ENCODE results near the gene MINPP1. TPM values are rescaled to one million over a fixed set of nuclear protein-coding genes. Genes with fewer than 3 reads are reported as not detected.

Gene MINPP1
- total RNA-seq, 1 donor from 2014 or later, result 64.2 TPM

DNA sequence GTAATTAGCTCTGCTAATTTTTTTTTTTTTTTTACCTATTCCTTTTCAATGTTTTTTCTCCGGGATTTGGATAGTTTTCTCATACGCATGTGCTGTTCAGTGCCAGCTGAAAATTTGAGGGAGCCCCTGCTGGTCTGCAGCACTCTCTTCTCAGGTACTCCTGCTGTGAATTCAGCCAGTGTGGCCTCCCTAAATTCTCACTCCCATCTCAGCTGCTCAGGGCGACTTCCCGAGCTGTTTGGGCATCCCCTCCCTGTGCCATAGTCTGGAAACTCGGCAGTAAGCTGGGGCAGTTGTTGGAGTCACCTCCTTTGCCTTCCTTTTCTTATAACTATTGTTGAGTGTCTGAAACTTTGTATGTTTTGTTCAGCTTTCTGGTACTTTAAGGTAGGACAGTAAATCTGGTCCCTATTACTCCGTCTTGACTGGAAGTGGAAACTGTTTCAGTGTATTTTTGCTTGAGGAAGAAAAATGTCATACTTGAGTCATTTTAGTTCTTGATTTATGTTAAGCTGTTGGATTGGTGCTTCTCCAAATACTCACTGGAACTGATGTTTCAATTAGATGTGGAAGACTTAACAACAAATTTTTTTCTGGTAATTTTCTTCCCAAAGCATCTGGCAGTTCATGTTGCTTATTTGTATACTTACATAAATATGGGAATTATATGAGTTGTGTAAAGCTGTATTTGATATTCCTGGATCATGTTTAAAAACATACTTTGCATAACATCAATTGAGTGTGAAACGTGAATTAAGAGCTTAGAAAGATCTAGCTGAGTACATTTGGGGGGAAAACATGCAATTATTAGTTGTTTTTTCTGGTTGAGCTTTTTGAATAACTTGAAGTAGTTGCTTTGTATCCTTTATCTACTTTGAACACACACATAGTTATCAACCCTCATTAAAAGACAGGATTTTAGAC lies 33.7 kb downstream of the MINPP1 start:
- H2AFZ ChIP-seq (replicated peaks), result no peak overlapping the region
- H3K27me3 Mint-ChIP-seq (ENCODE audit: insufficient read depth, low read depth), result peaks cover 2% of the 10 kb centered on the region
- no peaks in the 10 kb centered on the region for H3F3A ChIP-seq (ENCODE audit: low read depth)
- peaks cover 7% of the 10 kb centered on the region for H3K36me3 ChIP-seq
- peak; percentile 12 for DNase-seq (ENCODE audit: low spot score)
- H3K36me3 Mint-ChIP-seq, result peaks cover 34% of the 10 kb centered on the region
- H3K4me3 Mint-ChIP-seq, result no peak overlapping the region
- TF ChIP-seq EZH2 (IDR thresholded peaks at IDR 0.05) (no peak), EZH2phosphoT487 (IDR thresholded peaks at IDR 0.05) (no peak)
- TF ChIP-seq, protein P1, sequence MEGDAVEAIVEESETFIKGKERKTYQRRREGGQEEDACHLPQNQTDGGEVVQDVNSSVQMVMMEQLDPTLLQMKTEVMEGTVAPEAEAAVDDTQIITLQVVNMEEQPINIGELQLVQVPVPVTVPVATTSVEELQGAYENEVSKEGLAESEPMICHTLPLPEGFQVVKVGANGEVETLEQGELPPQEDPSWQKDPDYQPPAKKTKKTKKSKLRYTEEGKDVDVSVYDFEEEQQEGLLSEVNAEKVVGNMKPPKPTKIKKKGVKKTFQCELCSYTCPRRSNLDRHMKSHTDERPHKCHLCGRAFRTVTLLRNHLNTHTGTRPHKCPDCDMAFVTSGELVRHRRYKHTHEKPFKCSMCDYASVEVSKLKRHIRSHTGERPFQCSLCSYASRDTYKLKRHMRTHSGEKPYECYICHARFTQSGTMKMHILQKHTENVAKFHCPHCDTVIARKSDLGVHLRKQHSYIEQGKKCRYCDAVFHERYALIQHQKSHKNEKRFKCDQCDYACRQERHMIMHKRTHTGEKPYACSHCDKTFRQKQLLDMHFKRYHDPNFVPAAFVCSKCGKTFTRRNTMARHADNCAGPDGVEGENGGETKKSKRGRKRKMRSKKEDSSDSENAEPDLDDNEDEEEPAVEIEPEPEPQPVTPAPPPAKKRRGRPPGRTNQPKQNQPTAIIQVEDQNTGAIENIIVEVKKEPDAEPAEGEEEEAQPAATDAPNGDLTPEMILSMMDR (IDR thresholded peaks at IDR 0.05), result no peak
- peaks cover 8% of the 10 kb centered on the region for H3K4me1 Mint-ChIP-seq
- no peaks in the 10 kb centered on the region for H3K9me3 ChIP-seq (ENCODE audit: low read depth)
- H4K20me1 ChIP-seq (ENCODE audit: low read depth), result peaks cover 8% of the 10 kb centered on the region
- H3K27ac Mint-ChIP-seq, result no peak overlapping the region
- no peak overlapping the region for H3K4me2 ChIP-seq
- no peak overlapping the region for H3K9ac ChIP-seq
- no peaks in the 10 kb centered on the region for H3K27me3 ChIP-seq
- H3K4me1 ChIP-seq, result peaks cover 8% of the 10 kb centered on the region
- peaks cover 23% of the 10 kb centered on the region for H3K79me2 ChIP-seq (ENCODE audit: low read depth)
- no peaks in the 10 kb centered on the region for H3K9me3 Mint-ChIP-seq
- no peak overlapping the region for H3K4me3 ChIP-seq
- H3K27ac ChIP-seq, result no peak overlapping the region

DNA sequence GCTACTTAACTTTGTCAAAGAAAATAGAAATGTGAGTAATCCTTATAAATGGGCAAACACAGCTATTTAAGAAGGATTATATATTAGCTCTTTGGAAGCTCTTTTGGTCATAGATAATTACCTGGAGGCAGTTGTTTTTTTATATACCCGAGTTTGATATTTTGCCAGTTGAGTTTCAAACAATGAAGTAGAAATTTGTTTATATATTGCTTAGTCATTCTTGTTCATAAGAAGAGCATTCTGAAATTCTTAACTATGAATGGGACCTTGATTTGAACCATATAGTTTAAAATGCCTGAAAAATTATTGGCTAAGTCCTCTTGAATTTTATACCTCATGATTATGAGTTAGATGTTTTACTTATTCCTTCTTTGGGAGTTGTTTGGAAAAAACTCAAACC lies 36.4 kb downstream of the MINPP1 start:
- Mint-ChIP-seq H3K4me3 (no peak overlapping the region), H3K4me1 (peaks cover 8% of the 10 kb centered on the region), H3K36me3 (peaks cover 37% of the 10 kb centered on the region), H3K9me3 (no peaks in the 10 kb centered on the region), H3K27ac (no peak overlapping the region), H3K27me3 (ENCODE audit: insufficient read depth, low read depth) (peaks cover 2% of the 10 kb centered on the region)
- TF ChIP-seq EZH2phosphoT487 (IDR thresholded peaks at IDR 0.05) (no peak), EZH2 (IDR thresholded peaks at IDR 0.05) (no peak)
- TF ChIP-seq, protein P1 (IDR thresholded peaks at IDR 0.05), result no peak
- H4K20me1 ChIP-seq (ENCODE audit: low read depth), result peaks cover 8% of the 10 kb centered on the region
- H3K27me3 ChIP-seq, result no peaks in the 10 kb centered on the region
- H3F3A ChIP-seq (ENCODE audit: low read depth), result no peaks in the 10 kb centered on the region
- peaks cover 12% of the 10 kb centered on the region for H3K79me2 ChIP-seq (ENCODE audit: low read depth)
- H3K27ac ChIP-seq, result no peak overlapping the region
- no peak overlapping the region for H3K4me3 ChIP-seq
- H3K4me1 ChIP-seq, result peaks cover 8% of the 10 kb centered on the region
- H2AFZ ChIP-seq (replicated peaks), result no peak overlapping the region
- no peaks in the 10 kb centered on the region for H3K9me3 ChIP-seq (ENCODE audit: low read depth)
- H3K4me2 ChIP-seq, result no peak overlapping the region
- H3K9ac ChIP-seq, result no peak overlapping the region
- DNase-seq (ENCODE audit: low spot score), result no peak
- H3K36me3 ChIP-seq, result peaks cover 7% of the 10 kb centered on the region

DNA sequence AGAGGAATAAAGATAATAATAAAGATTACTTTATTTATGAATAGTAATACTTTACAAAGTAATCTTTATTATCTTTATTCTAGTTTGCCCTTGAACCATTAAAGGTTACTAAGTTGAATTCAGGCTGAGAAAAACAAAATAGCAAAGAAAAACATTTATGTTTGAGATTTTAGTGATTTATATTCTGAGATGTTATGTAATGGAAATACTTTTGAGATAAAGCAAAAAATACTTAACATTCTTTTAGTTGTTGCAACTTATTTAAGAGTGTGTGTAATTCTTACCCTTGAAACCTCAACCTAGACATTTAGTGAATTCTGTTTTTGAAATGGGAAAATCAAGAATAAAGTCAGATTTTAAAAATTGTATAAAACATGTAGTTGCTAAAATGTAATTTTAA lies 40.0 kb downstream of the MINPP1 start:
- peaks cover 15% of the 10 kb centered on the region for H3K4me1 ChIP-seq
- H3K9me3 Mint-ChIP-seq, result no peaks in the 10 kb centered on the region
- H3K27me3 Mint-ChIP-seq (ENCODE audit: insufficient read depth, low read depth), result no peaks in the 10 kb centered on the region
- H3K27me3 ChIP-seq, result no peaks in the 10 kb centered on the region
- H4K20me1 ChIP-seq (ENCODE audit: low read depth), result peaks cover 7% of the 10 kb centered on the region
- H3K79me2 ChIP-seq (ENCODE audit: low read depth), result peaks cover 16% of the 10 kb centered on the region
- DNase-seq (ENCODE audit: low spot score), result no peak
- H3K36me3 Mint-ChIP-seq, result peaks cover 34% of the 10 kb centered on the region
- no peak overlapping the region for H3K27ac Mint-ChIP-seq
- TF ChIP-seq, protein P1 (IDR thresholded peaks at IDR 0.05), result no peak
- H3K9me3 ChIP-seq (ENCODE audit: low read depth), result no peaks in the 10 kb centered on the region
- H3K9ac ChIP-seq, result no peak overlapping the region
- H3F3A ChIP-seq (ENCODE audit: low read depth), result peaks cover 5% of the 10 kb centered on the region
- peaks cover 7% of the 10 kb centered on the region for H3K36me3 ChIP-seq
- H3K4me3 Mint-ChIP-seq, result no peak overlapping the region
- no peak overlapping the region for H2AFZ ChIP-seq (replicated peaks)
- H3K4me3 ChIP-seq, result no peak overlapping the region
- H3K27ac ChIP-seq, result no peak overlapping the region
- H3K4me1 Mint-ChIP-seq, result no peaks in the 10 kb centered on the region
- no peak overlapping the region for H3K4me2 ChIP-seq

Measured in neural progenitor cell (in vitro differentiated cells).